H1 (cell line): ENCODE measurements around the gene CERT1. TPM values are rescaled to one million over a fixed set of nuclear protein-coding genes. Genes with fewer than 3 reads are reported as not detected.

Experiments
- CTCF ChIA-PET: fragments of 300-600 bp; sonication (Branson Sonifier 250); formaldehyde crosslinking; loops from one replicate; lab custom pipeline; 2021; ENCODE audit not compliant: partially characterized antibody; lab: Charles Lee
- POLR2A ChIA-PET: fragments of 300-600 bp; sonication (Branson Sonifier 250); formaldehyde crosslinking; loops from one replicate; lab custom pipeline; 2021; ENCODE audit warnings: inconsistent platforms; ENCODE audit not compliant: partially characterized antibody; lab: Charles Lee
- DNase-seq, 2 experiments: peaks; one replicate each; pipeline versions ENCODE4 v3.0.0 to v3.0.0-alpha.2; 2010 to 2022; ENCODE audit warnings: low spot score in 2 of 2, low read depth in 1 of 2, mixed read lengths in 1 of 2
- FAIRE-seq: peaks from 2 replicates; lab custom pipeline; 2011; peaks lifted over from hg19 to GRCh38; lab: Jason Lieb, UNC
- H2AFZ ChIP-seq: 2 replicates; pipeline ENCODE4 v1.8.1; 2012; ENCODE audit warnings: low read length, inconsistent platforms
- H2AK5ac ChIP-seq: 2 replicates; pipeline ENCODE4 v1.6.1; 2013; ENCODE audit warnings: low read depth, low read length
- H2BK120ac ChIP-seq: replicated peaks from 2 replicates; pipeline ENCODE3; 2013; ENCODE audit warnings: low read depth, low read length, inconsistent platforms
- H2BK12ac ChIP-seq: 2 replicates; pipeline ENCODE4 v1.6.1; 2013; ENCODE audit warnings: low read depth, low read length
- H2BK15ac ChIP-seq: 2 replicates; pipeline ENCODE4 v1.6.1; 2013; ENCODE audit warnings: low read length
- H2BK20ac ChIP-seq: 2 replicates; pipeline ENCODE4 v1.6.1; 2013; ENCODE audit warnings: low read length
- H2BK5ac ChIP-seq: 2 replicates; pipeline ENCODE4 v1.6.1; 2013; ENCODE audit warnings: low read depth, low read length
- H3K14ac ChIP-seq: 2 replicates; pipeline ENCODE4 v1.6.1; 2013; ENCODE audit warnings: inconsistent platforms; ENCODE audit not compliant: insufficient read length
- H3K18ac ChIP-seq: 2 replicates; pipeline ENCODE4 v1.6.1; 2013; ENCODE audit warnings: low read length; ENCODE audit errors: extremely low read depth
- H3K23ac ChIP-seq: 2 replicates; pipeline ENCODE4 v1.6.1; 2013; ENCODE audit warnings: inconsistent platforms; ENCODE audit not compliant: insufficient read length
- H3K23me2 ChIP-seq: 2 replicates; pipeline ENCODE4 v1.6.1; 2013; ENCODE audit warnings: low read depth, low read length
- H3K27ac ChIP-seq: 2 replicates; pipeline ENCODE4 v1.6.1; 2011; ENCODE audit warnings: low read depth, low read length, inconsistent platforms
- H3K27me3 ChIP-seq, 4 experiments: replicated peaks in 1 of 4; 1 replicate in 1 of 4; 2 replicates in 3 of 4; pipeline versions ENCODE4 v1.6.1 to v1.8.1; 2011 to 2013; ENCODE audit warnings: low read length in 3 of 4, mild to moderate bottlenecking in 3 of 4, inconsistent platforms in 2 of 4, mixed read lengths in 2 of 4, moderate library complexity in 1 of 4; ENCODE audit not compliant: control insufficient read depth in 3 of 4, insufficient read depth in 3 of 4; ENCODE audit errors: extremely low read depth in 1 of 4
- H3K36me3 ChIP-seq, 4 experiments: 2 replicates each; pipeline versions ENCODE4 v1.6.1 to v1.8.1; 2011 to 2013; ENCODE audit warnings: mild to moderate bottlenecking in 4 of 4, low read length in 3 of 4, moderate library complexity in 2 of 4, control low read depth in 1 of 4, inconsistent platforms in 1 of 4; ENCODE audit not compliant: insufficient read depth in 4 of 4, control insufficient read depth in 2 of 4
- H3K4ac ChIP-seq: replicated peaks from 2 replicates; pipeline ENCODE3; 2013; ENCODE audit warnings: low read length, low read depth, mixed read lengths, inconsistent platforms; ENCODE audit not compliant: insufficient read length
- H3K4me1 ChIP-seq, 4 experiments: replicated peaks in 1 of 4; 1 replicate in 1 of 4; 2 replicates in 3 of 4; pipeline versions ENCODE4 v1.6.1 to v1.8.1; 2011 to 2013; ENCODE audit warnings: low read length in 3 of 4, inconsistent platforms in 2 of 4, mixed read lengths in 1 of 4; ENCODE audit not compliant: insufficient read depth in 4 of 4, control insufficient read depth in 3 of 4
- H3K4me2 ChIP-seq, 2 experiments: 2 replicates each; pipeline versions ENCODE4 v1.6.1 to v1.8.1; 2011 to 2013; ENCODE audit warnings: low read depth in 2 of 2, low read length in 2 of 2, control low read depth in 1 of 2, inconsistent platforms in 1 of 2, mild to moderate bottlenecking in 1 of 2; ENCODE audit not compliant: insufficient read depth in 1 of 2
- H3K4me3 ChIP-seq, 4 experiments: fragments of 200-600, 300-600 bp in 1 of 4; sonication (generic), shearing (Covaris generic), sonication (Bioruptor Twin) in 1 of 4; 2 replicates each; pipeline versions ENCODE4 v1.5.1 to v1.8.1; 2011 to 2016; ENCODE audit warnings: low read length in 4 of 4, low read depth in 3 of 4, control low read depth in 2 of 4, inconsistent platforms in 2 of 4, mild to moderate bottlenecking in 2 of 4, mixed read lengths in 1 of 4, moderate library complexity in 1 of 4; ENCODE audit not compliant: insufficient read depth in 2 of 4; ENCODE audit errors: extremely low read depth in 1 of 4
- H3K56ac ChIP-seq: replicated peaks from 2 replicates; pipeline ENCODE3; 2013; ENCODE audit warnings: low read depth, mild to moderate bottlenecking, mixed read lengths, low read length, inconsistent platforms; ENCODE audit not compliant: insufficient read length
- H3K79me1 ChIP-seq: 2 replicates; pipeline ENCODE4 v1.6.1; 2013; ENCODE audit warnings: low read depth, low read length, control low read depth
- H3K79me2 ChIP-seq, 2 experiments: 2 replicates each; pipeline versions ENCODE4 v1.6.1 to v1.8.1; 2012 to 2013; ENCODE audit warnings: low read length in 2 of 2, mild to moderate bottlenecking in 2 of 2, inconsistent platforms in 1 of 2; ENCODE audit not compliant: insufficient read depth in 2 of 2, control insufficient read depth in 1 of 2
- H3K9ac ChIP-seq, 4 experiments: replicated peaks in 1 of 4; 1 replicate in 1 of 4; 2 replicates in 3 of 4; pipeline versions ENCODE4 v1.6.1 to v1.8.1; 2011 to 2013; ENCODE audit warnings: low read depth in 3 of 4, low read length in 3 of 4, control low read depth in 2 of 4, mild to moderate bottlenecking in 2 of 4, moderate library complexity in 2 of 4, inconsistent platforms in 1 of 4; ENCODE audit errors: extremely low read depth in 1 of 4
- H3K9me3 ChIP-seq, 2 experiments: 2 replicates each; pipeline versions ENCODE4 v1.6.1 to v1.8.1; 2012 to 2013; ENCODE audit warnings: mild to moderate bottlenecking in 2 of 2, moderate library complexity in 2 of 2, control low read depth in 1 of 2, inconsistent platforms in 1 of 2, low read depth in 1 of 2, low read length in 1 of 2, mixed read lengths in 1 of 2; ENCODE audit not compliant: insufficient read depth in 2 of 2
- H4K20me1 ChIP-seq, 2 experiments: replicated peaks in 1 of 2; 2 replicates each; pipeline versions ENCODE3 to v1.8.1; 2011 to 2013; ENCODE audit warnings: inconsistent platforms in 2 of 2, low read length in 2 of 2, mild to moderate bottlenecking in 1 of 2; ENCODE audit not compliant: insufficient read depth in 2 of 2, control insufficient read depth in 1 of 2
- H4K5ac ChIP-seq: 2 replicates; pipeline ENCODE4 v1.6.1; 2013; ENCODE audit warnings: low read length, low read depth, mixed read lengths, inconsistent platforms; ENCODE audit not compliant: insufficient read length
- H4K8ac ChIP-seq: 2 replicates; pipeline ENCODE4 v1.8.0; 2013; ENCODE audit warnings: mild to moderate bottlenecking, moderate library complexity, low read length, inconsistent platforms; ENCODE audit not compliant: insufficient read depth; ENCODE audit errors: extremely low read depth
- H4K91ac ChIP-seq: replicated peaks from 2 replicates; pipeline ENCODE3; 2013; ENCODE audit warnings: low read length, mixed read lengths, inconsistent platforms; ENCODE audit not compliant: insufficient read length
- JUND ChIP-seq: IDR thresholded peaks from 2 replicates; pipeline ENCODE4 v1.6.1; 2011; ENCODE audit warnings: mild to moderate bottlenecking, improper control_type of control experiment, low read length
- POU5F1 ChIP-seq: IDR thresholded peaks from 2 replicates; pipeline ENCODE4 v1.6.1; 2011; ENCODE audit warnings: low read depth, mild to moderate bottlenecking, low read length, moderate library complexity
- RAD21 ChIP-seq, 2 experiments: IDR thresholded peaks in 1 of 2; conservative IDR thresholded peaks in 1 of 2; 2 replicates each; pipeline ENCODE4 v1.6.1; 2011; ENCODE audit warnings: low read depth in 2 of 2, low read length in 2 of 2, improper control_type of control experiment in 1 of 2, inconsistent platforms in 1 of 2, mild to moderate bottlenecking in 1 of 2, moderate library complexity in 1 of 2
- TAF1 ChIP-seq: IDR thresholded peaks from 2 replicates; pipeline ENCODE4 v1.6.1; 2011; ENCODE audit warnings: mild to moderate bottlenecking, low read depth, low read length
- WGBS, 2 experiments: shearing (Covaris generic) in 1 of 2; methylation state at CpG; one replicate each; pipeline versions ENCODE4 v1.1.6 to v1.1.7; 2013 to 2015; ENCODE audit warnings: low lambda C conversion rate in 2 of 2, mixed read lengths in 2 of 2, inconsistent platforms in 1 of 2, low coverage in 1 of 2, missing lambda C conversion rate in 1 of 2; ENCODE audit not compliant: insufficient replicate concordance in 2 of 2, insufficient coverage in 1 of 2, insufficient read length in 1 of 2; ENCODE audit errors: extremely low coverage in 1 of 2, missing lambda C conversion rate in 1 of 2; 5-methylcytosine and 5-hydroxymethylcytosine counted together
- polyA plus RNA-seq, 7 experiments: library from polyadenylated mRNA; depleted of rRNA in 3 of 7; stranded (reverse) in 5 of 7; unstranded in 2 of 7; fragments of >200 nt in 5 of 7; fragments of 200-250 nt in 2 of 7; gene quantifications; 1 replicate in 5 of 7; 2 replicates in 1 of 7; 4 replicates in 1 of 7; pipeline versions ENCODE4 v1.2.1 to v1.2.3, GENCODE V29; 2011 to 2013; ENCODE audit warnings: missing spikeins in 2 of 7, mixed read lengths in 2 of 7
- total RNA-seq: library from RNA; stranded (reverse); fragmentation: NEBNext Ultra II Directional; extraction: Animal tissue kit (Norgen Biotek cat#: 25700); gene quantifications from 2 replicates; pipeline ENCODE4 v1.2.1, GENCODE V29; 2021

CERT1 gene
- total and polyA plus RNA-seq, 2 of the 8 experiments (the other 6 are each of a cell fraction or from before 2014, with no cell fraction given), result 7.8 to 55.3 TPM

DNA sequence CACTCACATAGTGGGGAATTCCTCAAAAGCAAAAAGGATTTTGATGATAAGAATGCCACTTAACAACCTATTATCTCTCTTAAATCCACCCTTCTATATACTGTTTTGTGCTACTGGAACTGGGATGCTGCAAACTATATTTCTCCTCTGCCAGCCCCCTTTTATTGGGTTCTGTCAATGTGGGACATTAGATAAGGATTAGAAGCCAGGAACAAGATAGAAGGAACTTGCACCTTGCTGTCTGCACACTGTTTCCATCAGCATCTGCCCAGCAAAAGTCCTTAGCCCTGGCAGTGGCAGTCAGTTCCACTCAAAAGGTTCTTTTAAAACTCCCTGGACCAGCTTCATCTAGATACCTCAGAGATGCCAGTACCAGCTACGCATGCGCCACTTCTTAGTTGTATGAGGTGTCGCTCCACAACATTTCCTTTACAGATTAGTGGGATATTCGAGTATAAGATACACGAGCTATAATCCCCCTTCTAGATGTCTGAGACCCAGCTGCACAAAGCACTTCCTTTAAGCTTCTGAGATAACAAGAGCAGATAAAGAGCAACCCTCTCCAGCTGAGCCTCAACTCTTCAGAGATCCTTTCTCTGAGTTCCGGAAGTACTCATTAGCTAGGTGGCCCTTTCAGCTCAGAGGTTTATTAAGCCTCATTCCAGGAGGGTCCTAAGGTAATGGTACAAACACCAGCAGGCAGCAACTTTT lies 45.3 kb downstream of the CERT1 start:
- H3K27ac ChIP-seq, result no peak overlapping the region
- no peaks in the 10 kb centered on the region for H3K23me2 ChIP-seq
- no peak overlapping the region for H3K56ac ChIP-seq
- H3K9me3 ChIP-seq, result no peaks in the 10 kb centered on the region
- CTCF ChIA-PET, result interaction anchor here (0.9 to 1.0 kb wide), 3 partner anchors 10 to 197 kb away, joined by 3 read pairs; no protein-coding TSS in a partner anchor
- H2BK20ac ChIP-seq, result no peak overlapping the region
- H4K20me1 ChIP-seq, result no peaks in the 10 kb centered on the region
- H2BK120ac ChIP-seq, result no peak overlapping the region
- no peak overlapping the region for H2BK12ac ChIP-seq
- H2AFZ ChIP-seq, result no peak overlapping the region
- H3K36me3 ChIP-seq, result no peaks in the 10 kb centered on the region
- H3K4me1 ChIP-seq, result peaks cover 0 to 6% (median 2%) of the 10 kb centered on the region in 4 experiments; a peak in 3 of 7 replicates
- H3K14ac ChIP-seq, result no peak overlapping the region
- no peak overlapping the region for H2BK15ac ChIP-seq
- no peak overlapping the region for H2AK5ac ChIP-seq
- H2BK5ac ChIP-seq, result no peak overlapping the region
- 79% methylated on average over 6 of the region's 6 CpGs; no CpG with 5 or more reads in 1 of the 2 experiments for WGBS, 2 experiments
- POLR2A ChIA-PET, result interaction anchor here (1.1 kb wide), 1 partner anchor 35 kb away, joined by 3 read pairs; no protein-coding TSS in a partner anchor
- no peak overlapping the region for H4K5ac ChIP-seq
- no peaks in the 10 kb centered on the region for H3K27me3 ChIP-seq
- FAIRE-seq (no peak), DNase-seq (no peak)
- peaks cover 4 to 59% of the 10 kb centered on the region in 2 experiments for H3K79me2 ChIP-seq
- H3K79me1 ChIP-seq, result peaks cover 4% of the 10 kb centered on the region; the same call in 1 of the 2 replicates
- TF ChIP-seq JUND (no peak), POU5F1 (no peak), RAD21 (IDR thresholded peaks at IDR 0.05 in 1 of 2, conservative IDR thresholded peaks at IDR 0.05 in 1 of 2; ENCODE audit: low read depth in 2 of 2, low read length in 2 of 2) (no peak), TAF1 (no peak)
- TF ChIP-seq, all 59 proteins: peak for 0
- Histone ChIP-seq H3K23ac (no peak overlapping the region), H3K4me2 (no peak overlapping the region), H4K91ac (no peak overlapping the region), H3K4me3 (no peak overlapping the region), H3K9ac (no peak overlapping the region), H3K4ac (no peak overlapping the region), H3K18ac (no peak overlapping the region), H4K8ac (no peak overlapping the region)
